HepG2 (cell line): ENCODE data around the gene AGAP6. TPM values are rescaled to one million over a fixed set of nuclear protein-coding genes. Genes with fewer than 3 reads are reported as not detected.
"Not testable (repeated sequence)": the region's sequence is repeated elsewhere in the genome, so short reads cannot be mapped to it uniquely, and the experiment has no call there.

ENCODE experiments used
- ATF7 ChIP-seq, 2 experiments: fragments of 450-650 bp in 1 of 2; sonication (generic) in 1 of 2; formaldehyde crosslinking in 1 of 2; IDR thresholded peaks; 2 replicates each; pipeline versions ENCODE4 v1.4.0 to v1.6.1; 2016 to 2020; ENCODE audit warnings: antibody characterized with exemption in 1 of 2, mild to moderate bottlenecking in 1 of 2, missing genetic modification reagents in 1 of 2
- ATF7-NPFF ChIP-seq: sonication (generic); formaldehyde crosslinking; IDR thresholded peaks from 2 replicates; pipeline ENCODE4 v1.8.1; 2023; ENCODE audit warnings: mild to moderate bottlenecking, low read depth, missing genetic modification reagents, moderate library complexity
- GZF1 ChIP-seq: sonication (generic); formaldehyde crosslinking; IDR thresholded peaks from 2 replicates; pipeline ENCODE4 v1.5.1; 2020; ENCODE audit warnings: mild to moderate bottlenecking, missing genetic modification reagents
- HCFC1 ChIP-seq: fragments of 150-350 bp; IDR thresholded peaks from 2 replicates; pipeline ENCODE4 v1.6.1; 2014; ENCODE audit warnings: low read depth, low read length
- HIVEP1 ChIP-seq: sonication (generic); formaldehyde crosslinking; IDR thresholded peaks from 2 replicates; pipeline ENCODE4 v1.4.0; 2020; ENCODE audit warnings: mild to moderate bottlenecking, missing genetic modification reagents
- MYC ChIP-seq: sonication (generic); formaldehyde crosslinking; IDR thresholded peaks from 2 replicates; pipeline ENCODE4 v1.9.0; 2021; ENCODE audit warnings: missing genetic modification reagents, borderline replicate concordance
- NFATC3 ChIP-seq: sonication (generic); formaldehyde crosslinking; IDR thresholded peaks from 2 replicates; pipeline ENCODE4 v1.5.1; 2020; ENCODE audit warnings: mild to moderate bottlenecking, missing genetic modification reagents
- SAFB2 ChIP-seq: sonication (generic); formaldehyde crosslinking; IDR thresholded peaks from 2 replicates; pipeline ENCODE4 v1.5.1; 2020; ENCODE audit warnings: missing genetic modification reagents, low read depth, mild to moderate bottlenecking, borderline replicate concordance
- SATB2 ChIP-seq: sonication (generic); formaldehyde crosslinking; IDR thresholded peaks from 2 replicates; pipeline ENCODE4 v1.5.0; 2020; ENCODE audit warnings: missing genetic modification reagents
- THAP11 ChIP-seq: IDR thresholded peaks from 2 replicates; pipeline ENCODE4 v1.6.1; 2016; ENCODE audit warnings: missing biosample characterization, missing genetic modification reagents
- ZNF136 ChIP-seq: sonication (generic); formaldehyde crosslinking; IDR thresholded peaks from 2 replicates; pipeline ENCODE4 v1.8.1; 2022; ENCODE audit warnings: low read depth, mild to moderate bottlenecking, moderate library complexity, missing genetic modification reagents
- ZNF263 ChIP-seq: sonication (generic); formaldehyde crosslinking; IDR thresholded peaks from 2 replicates; pipeline ENCODE4 v1.4.0; 2020; ENCODE audit warnings: missing genetic modification reagents
- ZNF350 ChIP-seq: sonication (generic); formaldehyde crosslinking; IDR thresholded peaks from 2 replicates; pipeline ENCODE4 v1.4.0; 2020; ENCODE audit warnings: mild to moderate bottlenecking, low read depth, missing genetic modification reagents, borderline replicate concordance
- ZNF747 ChIP-seq: sonication (generic); formaldehyde crosslinking; IDR thresholded peaks from 2 replicates; pipeline ENCODE4 v1.8.1; 2023; ENCODE audit warnings: missing genetic modification reagents, mild to moderate bottlenecking, borderline replicate concordance
- ZNF782 ChIP-seq: sonication (generic); formaldehyde crosslinking; IDR thresholded peaks from 2 replicates; pipeline ENCODE4 v1.4.0; 2020; ENCODE audit warnings: missing genetic modification reagents, mild to moderate bottlenecking, borderline replicate concordance
- polyA plus RNA-seq, 8 experiments: library from polyadenylated mRNA; depleted of rRNA in 3 of 8; stranded (reverse) in 7 of 8; unstranded in 1 of 8; fragments of >200 nt; fragmentation: Illumina TruSeq in 4 of 8; extraction: Trizol in 4 of 8; gene quantifications; 2 replicates each; pipeline versions ENCODE4 v1.2.1 to v1.2.3, GENCODE V29; 2011 to 2016; ENCODE audit warnings: low read depth in 4 of 8, missing spikeins in 1 of 8, mixed read lengths in 1 of 8; ENCODE audit not compliant: insufficient read depth in 1 of 8
- total RNA-seq, 5 experiments: library from RNA; depleted of rRNA; stranded (reverse); fragments of >200 nt; fragmentation: Illumina TruSeq; extraction: Trizol; gene quantifications; 2 replicates each; pipeline ENCODE4 v1.2.3, GENCODE V29; 2016; ENCODE audit warnings: low read depth in 1 of 5
- TF ChIP-seq, protein P1 (sequence below): sonication (generic); formaldehyde crosslinking; IDR thresholded peaks from 2 replicates; pipeline ENCODE4 v1.8.1; 2023; ENCODE audit warnings: mild to moderate bottlenecking, moderate library complexity, missing genetic modification reagents
- TF ChIP-seq, protein P2 (sequence below): IDR thresholded peaks from 2 replicates; pipeline ENCODE4 v1.6.1; 2016; ENCODE audit warnings: low read depth, borderline replicate concordance
- TF ChIP-seq, protein P3 (sequence below): sonication (generic); formaldehyde crosslinking; IDR thresholded peaks from 2 replicates; pipeline ENCODE4 v1.5.1; 2020; ENCODE audit warnings: missing genetic modification reagents, mild to moderate bottlenecking, borderline replicate concordance

The AGAP6 gene
- total and polyA plus RNA-seq, 2 of the 13 experiments (the other 11 are each of a cell fraction or from before 2014, with no cell fraction given), result 7.7 to 19.5 TPM

DNA sequence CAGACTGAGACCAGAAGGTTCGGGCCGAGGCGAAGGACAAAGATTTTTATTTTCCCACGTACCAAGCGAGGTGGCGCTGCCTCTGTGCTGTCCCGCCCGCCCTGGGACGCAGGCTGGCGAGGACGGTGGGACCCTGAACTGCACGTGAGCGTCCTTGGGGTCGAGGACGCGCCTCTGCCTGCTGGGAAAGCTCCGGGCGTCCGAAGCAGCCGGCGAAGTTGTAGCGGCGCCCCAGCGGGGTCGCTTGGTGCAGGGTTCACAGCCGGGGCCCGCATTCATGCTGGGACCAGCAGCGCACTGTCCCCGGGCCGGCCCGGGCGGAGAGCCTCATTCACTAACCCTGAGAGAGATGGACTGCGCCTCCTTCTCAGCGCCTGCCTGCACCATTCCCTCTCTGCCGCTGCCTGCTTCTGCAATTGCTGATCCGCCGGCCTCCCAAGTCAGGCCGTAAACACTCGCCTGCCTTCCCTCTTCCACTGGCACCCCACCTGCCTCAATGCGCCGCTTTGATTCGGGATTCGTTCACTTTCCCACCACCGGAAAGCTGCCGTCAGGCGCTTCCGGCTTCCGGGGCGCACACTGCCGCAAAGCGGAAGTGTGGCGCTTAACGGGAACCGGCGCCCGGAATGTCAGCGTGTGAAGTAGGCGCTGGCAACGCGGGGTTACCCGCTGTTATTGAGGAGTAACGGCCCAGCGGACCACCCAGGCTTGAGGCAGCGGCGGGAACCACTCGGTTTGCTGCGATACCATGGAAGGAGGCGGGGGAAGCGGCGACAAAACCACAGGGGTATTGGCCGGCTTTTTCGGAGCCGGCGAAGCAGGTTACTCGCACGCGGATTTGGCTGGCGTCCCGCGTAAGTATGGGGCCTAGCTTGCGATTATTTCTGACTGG is 46.5 kb upstream of the AGAP6 start, which contains the start of the genes PARG and TIMM23B (continued):
- TF ChIP-seq MYC, result peak; percentile 84; the same call in 1 of the 2 replicates
- not testable (repeated sequence) for TF ChIP-seq ATF7 (IDR thresholded peaks at IDR 0.05)
- 0 out of 2 replicates have a peak, but pooled peaks have one; percentile 51 for TF ChIP-seq ATF7 (CRISPR knock-in tag; IDR thresholded peaks at IDR 0.05)
- TF ChIP-seq ZNF782 (CRISPR knock-in tag), result peak; percentile 49; the same call in 1 of the 2 replicates
- 0 out of 2 replicates have a peak, but pooled peaks have one; percentile 43 for TF ChIP-seq SAFB2 (CRISPR knock-in tag)
- TF ChIP-seq ZNF747 (CRISPR knock-in tag), result peak; percentile 59; the same call in 1 of the 2 replicates
- TF ChIP-seq HIVEP1, result 0 out of 2 replicates have a peak, but pooled peaks have one; percentile 35
- TF ChIP-seq, protein P1, sequence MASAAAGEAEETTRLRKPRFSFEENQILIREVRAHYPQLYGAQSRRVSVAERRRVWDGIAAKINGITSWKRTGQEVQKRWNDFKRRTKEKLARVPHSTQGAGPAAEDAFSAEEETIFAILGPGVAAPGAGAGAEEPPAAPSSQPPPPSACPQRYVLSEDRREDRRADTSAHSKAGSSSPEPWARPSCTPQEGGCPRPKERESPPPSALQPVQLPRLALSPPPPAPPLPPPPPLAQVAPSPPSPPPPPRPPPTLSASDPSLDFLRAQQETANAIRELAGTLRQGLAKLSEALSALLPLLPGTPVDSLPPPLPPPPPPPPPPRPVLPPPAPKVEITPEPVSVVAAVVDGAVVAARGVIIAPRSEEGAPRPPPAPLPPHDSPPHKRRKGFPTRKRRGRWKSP (CRISPR knock-in tag), result peak; percentile 61; the same call in 1 of the 2 replicates
- TF ChIP-seq, protein P2, sequence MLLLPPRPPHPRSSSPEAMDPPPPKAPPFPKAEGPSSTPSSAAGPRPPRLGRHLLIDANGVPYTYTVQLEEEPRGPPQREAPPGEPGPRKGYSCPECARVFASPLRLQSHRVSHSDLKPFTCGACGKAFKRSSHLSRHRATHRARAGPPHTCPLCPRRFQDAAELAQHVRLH, result peak; percentile 81; the same call in 1 of the 2 replicates
- TF ChIP-seq NFATC3 (CRISPR knock-in tag), result peak; percentile 94; the same call in 1 of the 2 replicates
- TF ChIP-seq ZNF263, result peak; percentile 36; the same call in 1 of the 2 replicates
- peak; percentile 54 for TF ChIP-seq HCFC1
- TF ChIP-seq ZNF136 (CRISPR knock-in tag), result 0 out of 2 replicates have a peak, but pooled peaks have one; percentile 56
- TF ChIP-seq, protein P3, sequence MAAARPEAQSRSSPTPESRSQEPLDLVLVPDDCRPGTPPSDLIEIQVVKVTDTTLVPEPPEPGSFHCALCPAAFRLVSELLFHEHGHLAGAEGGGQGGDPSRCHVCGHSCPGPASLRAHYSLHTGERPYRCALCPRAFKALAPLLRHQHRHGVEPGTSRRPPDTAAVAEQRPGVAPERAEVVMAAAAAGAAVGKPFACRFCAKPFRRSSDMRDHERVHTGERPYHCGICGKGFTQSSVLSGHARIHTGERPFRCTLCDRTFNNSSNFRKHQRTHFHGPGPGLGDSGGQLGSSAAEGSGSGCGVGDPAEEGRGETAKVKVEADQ (CRISPR knock-in tag), result peak; percentile 87; the same call in 1 of the 2 replicates
- TF ChIP-seq THAP11 (CRISPR knock-in tag), result peak; percentile 93
- TF ChIP-seq SATB2 (CRISPR knock-in tag), result peak; percentile 62; the same call in 1 of the 2 replicates
- TF ChIP-seq ATF7-NPFF, result 0 out of 2 replicates have a peak, but pooled peaks have one; percentile 52
- TF ChIP-seq GZF1 (CRISPR knock-in tag), result 0 out of 2 replicates have a peak, but pooled peaks have one; percentile 32
- TF ChIP-seq ZNF350 (CRISPR knock-in tag), result peak; percentile 82; the same call in 1 of the 2 replicates
